Esophagus squamous epithelium (tissue), 4 donors: ENCODE results near the gene PFKFB4.

Experiments
- POLR2A ChIP-seq, 4 donors: fragments of 450-650 bp; IDR thresholded peaks; one replicate each; pipeline ENCODE4 v1.6.1; 2017; ENCODE audit warnings: antibody characterized with exemption in 4 of 4, mild to moderate bottlenecking in 4 of 4, moderate library complexity in 3 of 4
- TF ChIP-seq, protein P1 (sequence below), 6 experiments: fragments of 450-650 bp in 4 of 6; fragments of 200-600 bp in 2 of 6; sonication (generic) in 2 of 6; IDR thresholded peaks; one replicate each; pipeline ENCODE4 v1.5.1; 2016 to 2019; ENCODE audit warnings: antibody characterized with exemption in 6 of 6, mild to moderate bottlenecking in 4 of 6, moderate library complexity in 4 of 6

DNA sequence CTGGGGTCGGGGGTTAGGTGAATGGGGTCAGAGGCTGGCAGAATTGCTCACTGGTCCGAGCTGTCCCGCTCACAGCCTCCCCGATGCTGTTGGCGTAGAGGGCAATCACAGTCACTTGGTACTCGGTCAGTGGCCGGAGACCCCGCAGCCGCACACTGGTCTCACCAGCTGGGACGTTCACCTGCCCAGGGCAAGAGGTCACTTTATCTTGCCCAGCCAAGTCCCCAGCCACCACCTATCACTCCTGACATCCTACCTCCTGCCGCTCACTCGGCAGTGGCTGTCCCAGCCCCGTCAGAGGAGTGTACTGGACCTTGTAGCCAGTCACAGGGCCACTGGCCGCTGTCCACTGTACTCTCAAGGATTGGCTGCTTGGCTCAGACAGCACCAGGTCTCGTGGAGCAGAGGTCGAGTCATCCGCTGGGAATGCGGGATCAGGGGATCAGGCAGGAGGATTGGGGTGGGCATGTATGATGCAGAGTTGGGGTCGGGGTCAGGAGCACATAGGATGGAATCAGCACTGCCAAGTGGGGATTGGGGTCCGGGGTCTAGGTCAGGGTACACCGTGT is 36.0 kb upstream of the PFKFB4 start:
- TF ChIP-seq, protein P1, sequence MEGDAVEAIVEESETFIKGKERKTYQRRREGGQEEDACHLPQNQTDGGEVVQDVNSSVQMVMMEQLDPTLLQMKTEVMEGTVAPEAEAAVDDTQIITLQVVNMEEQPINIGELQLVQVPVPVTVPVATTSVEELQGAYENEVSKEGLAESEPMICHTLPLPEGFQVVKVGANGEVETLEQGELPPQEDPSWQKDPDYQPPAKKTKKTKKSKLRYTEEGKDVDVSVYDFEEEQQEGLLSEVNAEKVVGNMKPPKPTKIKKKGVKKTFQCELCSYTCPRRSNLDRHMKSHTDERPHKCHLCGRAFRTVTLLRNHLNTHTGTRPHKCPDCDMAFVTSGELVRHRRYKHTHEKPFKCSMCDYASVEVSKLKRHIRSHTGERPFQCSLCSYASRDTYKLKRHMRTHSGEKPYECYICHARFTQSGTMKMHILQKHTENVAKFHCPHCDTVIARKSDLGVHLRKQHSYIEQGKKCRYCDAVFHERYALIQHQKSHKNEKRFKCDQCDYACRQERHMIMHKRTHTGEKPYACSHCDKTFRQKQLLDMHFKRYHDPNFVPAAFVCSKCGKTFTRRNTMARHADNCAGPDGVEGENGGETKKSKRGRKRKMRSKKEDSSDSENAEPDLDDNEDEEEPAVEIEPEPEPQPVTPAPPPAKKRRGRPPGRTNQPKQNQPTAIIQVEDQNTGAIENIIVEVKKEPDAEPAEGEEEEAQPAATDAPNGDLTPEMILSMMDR (IDR thresholded peaks at IDR 0.05), result no peak
- TF ChIP-seq POLR2A (IDR thresholded peaks at IDR 0.05), result no peak
